HG02759 (cell line): ENCODE data around the gene PHTF2.

ENCODE experiments used
- ATAC-seq: cut with Tn5 transposase; IDR thresholded peaks from one replicate; pipeline ENCODE4 v1.9.1; 2021; ENCODE audit warnings: mild to moderate bottlenecking, moderate library complexity; ENCODE audit not compliant: unreplicated experiment

The PHTF2 gene

GRCh38 chr7:77791956-77792355 lies 6.6 kb upstream of the PHTF2 start:
- no peak for ATAC-seq

GRCh38 chr7:77794000-77794399 lies 4.6 kb upstream of the PHTF2 start:
- ATAC-seq: no peak

- no peak for ATAC-seq
Observed at GRCh38 chr7:77796109-77796508, 2.5 kb upstream of the PHTF2 start.

- ATAC-seq: no peak
Observed at GRCh38 chr7:77796960-77797359, 1.6 kb upstream of the PHTF2 start.

- ATAC-seq: peak; percentile 31
Observed at GRCh38 chr7:77797734-77798393, 709 bp upstream of the PHTF2 start.

- peak; percentile 1 for ATAC-seq
Observed at GRCh38 chr7:77799078-77799964, 748 bp downstream of the PHTF2 start.

GRCh38 chr7:77800158-77800557 lies 1.6 kb downstream of the PHTF2 start:
- ATAC-seq: no peak

GRCh38 chr7:77800730-77801129 lies 2.2 kb downstream of the PHTF2 start:
- no peak for ATAC-seq

GRCh38 chr7:77802557-77803405 lies 4.2 kb downstream of the PHTF2 start:
- ATAC-seq: no peak

GRCh38 chr7:77806425-77806824 lies 7.9 kb downstream of the PHTF2 start:
- ATAC-seq: no peak

- ATAC-seq: no peak
Observed at GRCh38 chr7:77808517-77808916, 9.9 kb downstream of the PHTF2 start.

GRCh38 chr7:77811516-77812289 lies 13.1 kb downstream of the PHTF2 start:
- no peak for ATAC-seq

- no peak for ATAC-seq
Observed at GRCh38 chr7:77812290-77812685, 13.7 kb downstream of the PHTF2 start.

- ATAC-seq: no peak
Observed at GRCh38 chr7:77813180-77813579, 14.6 kb downstream of the PHTF2 start.

GRCh38 chr7:77819021-77819420 lies 20.4 kb downstream of the PHTF2 start:
- ATAC-seq: no peak

- ATAC-seq: no peak
Observed at GRCh38 chr7:77820967-77821366, 22.4 kb downstream of the PHTF2 start.

GRCh38 chr7:77822269-77822668 lies 23.7 kb downstream of the PHTF2 start:
- ATAC-seq: no peak

- no peak for ATAC-seq
Observed at GRCh38 chr7:77823787-77824186, 25.2 kb downstream of the PHTF2 start.

GRCh38 chr7:77824636-77825035 lies 26.1 kb downstream of the PHTF2 start:
- ATAC-seq: no peak

GRCh38 chr7:77825131-77825530 lies 26.6 kb downstream of the PHTF2 start:
- no peak for ATAC-seq

- no peak for ATAC-seq
Observed at GRCh38 chr7:77826300-77826699, 27.7 kb downstream of the PHTF2 start.
